HG03196 (cell line): Measurements from ENCODE around the gene ATXN7L2.

Experiments used
- ATAC-seq: cut with Tn5 transposase; IDR thresholded peaks from one replicate; pipeline ENCODE4 v1.9.1; 2021; ENCODE audit not compliant: unreplicated experiment

The ATXN7L2 gene

GRCh38 chr1:109541102-109541501 lies 57.4 kb downstream of the ATXN7L2 start:
- ATAC-seq, result no peak
